DND-41 (cell line): ENCODE results near the gene SMCO3.

Experiments
- ATAC-seq: fragments of 200-7000 bp; cut with Tn5 transposase; 3 replicates; pipeline ENCODE4 v1.9.1; 2021; ENCODE audit warnings: low read depth; ENCODE audit not compliant: insufficient read depth
- DNase-seq: peaks from one replicate; pipeline ENCODE4 v3.0.0-alpha.2; 2020
- H2AFZ ChIP-seq: 2 replicates; pipeline ENCODE4 v1.6.0; 2012; ENCODE audit warnings: low read depth, low read length
- H3K27ac ChIP-seq: 2 replicates; pipeline ENCODE4 v1.5.1; 2012; ENCODE audit warnings: low read length, inconsistent platforms
- H3K27me3 ChIP-seq: fragments of 200-600 bp; sonication (generic); 2 replicates; pipeline ENCODE4 v1.6.0; 2012; ENCODE audit warnings: low read length, mild to moderate bottlenecking, inconsistent platforms; ENCODE audit not compliant: insufficient read depth, poor library complexity
- H3K36me3 ChIP-seq: 2 replicates; pipeline ENCODE4 v1.5.1; 2012; ENCODE audit warnings: low read length, inconsistent platforms; ENCODE audit not compliant: insufficient read depth
- H3K4me1 ChIP-seq: 2 replicates; pipeline ENCODE4 v1.5.1; 2012; ENCODE audit warnings: mild to moderate bottlenecking, low read length; ENCODE audit not compliant: insufficient read depth
- H3K4me2 ChIP-seq: 2 replicates; pipeline ENCODE4 v1.6.0; 2012; ENCODE audit warnings: mild to moderate bottlenecking, moderate library complexity, low read length, inconsistent platforms; ENCODE audit not compliant: insufficient read depth
- H3K4me3 ChIP-seq, 2 experiments: fragments of 200-600 bp in 1 of 2; shearing (Covaris generic) in 1 of 2; 2 replicates each; pipeline ENCODE4 v1.5.1; 2012 to 2016; ENCODE audit warnings: inconsistent platforms in 2 of 2, low read length in 2 of 2, mild to moderate bottlenecking in 2 of 2, low read depth in 1 of 2, moderate library complexity in 1 of 2
- H3K79me2 ChIP-seq: 2 replicates; pipeline ENCODE4 v1.6.0; 2012; ENCODE audit warnings: low read length, inconsistent platforms; ENCODE audit not compliant: insufficient read depth
- H3K9ac ChIP-seq: 2 replicates; pipeline ENCODE4 v1.6.0; 2012; ENCODE audit warnings: low read depth, mild to moderate bottlenecking, inconsistent platforms, low read length, moderate library complexity
- H3K9me3 ChIP-seq: 2 replicates; pipeline ENCODE4 v1.5.1; 2012; ENCODE audit warnings: low read length, moderate library complexity, mild to moderate bottlenecking, inconsistent platforms; ENCODE audit not compliant: insufficient read depth, severe bottlenecking
- H4K20me1 ChIP-seq: 2 replicates; pipeline ENCODE4 v1.6.0; 2012; ENCODE audit warnings: low read length; ENCODE audit not compliant: insufficient read depth
- EZH2 ChIP-seq: IDR thresholded peaks from 3 replicates; pipeline ENCODE4 v1.6.1; 2012; ENCODE audit warnings: borderline replicate concordance, low read depth, mild to moderate bottlenecking, moderate library complexity, low read length, inconsistent platforms; ENCODE audit not compliant: severe bottlenecking
- TF ChIP-seq, protein P1 (sequence below): IDR thresholded peaks from 2 replicates; pipeline ENCODE4 v1.5.1; 2012; ENCODE audit warnings: borderline replicate concordance, low read length, moderate library complexity, mild to moderate bottlenecking; ENCODE audit not compliant: poor library complexity, severe bottlenecking; ENCODE audit errors: extremely low read depth

The SMCO3 gene

DNA sequence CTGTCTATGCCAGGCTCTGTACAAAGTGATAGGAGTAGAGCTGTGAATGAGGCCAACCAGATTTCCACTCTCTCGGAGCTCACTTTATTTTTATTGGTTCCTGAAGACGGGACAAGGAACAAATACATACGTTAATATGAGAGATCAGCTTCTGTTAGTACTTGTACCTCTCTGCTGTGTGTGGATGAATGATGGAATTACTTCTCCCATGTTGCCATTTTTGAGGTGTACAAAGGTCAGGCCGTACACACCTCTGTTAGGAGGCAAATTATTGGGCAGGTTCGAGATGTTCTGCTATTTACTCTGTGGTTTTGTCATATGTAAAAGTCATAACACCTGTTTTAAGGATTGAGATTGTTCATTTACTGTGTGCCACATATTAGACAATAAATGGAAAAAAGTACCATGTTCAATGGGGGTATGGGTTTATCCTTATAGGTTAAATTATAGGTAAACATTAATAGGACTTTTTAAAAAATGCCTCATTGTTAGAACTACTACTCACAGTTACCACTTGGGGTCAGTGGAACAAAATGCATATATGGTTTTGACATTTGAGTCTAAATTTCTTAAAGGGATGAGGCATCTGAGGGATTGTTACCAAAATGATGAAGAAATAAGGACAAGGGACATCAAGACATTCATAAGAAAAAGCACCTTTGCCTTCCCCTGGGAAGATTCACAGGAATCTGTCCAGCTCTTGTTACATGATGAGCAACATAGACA, 37.6 kb downstream of the SMCO3 start:
- H3K9me3 ChIP-seq: no peaks in the 10 kb centered on the region

DNA sequence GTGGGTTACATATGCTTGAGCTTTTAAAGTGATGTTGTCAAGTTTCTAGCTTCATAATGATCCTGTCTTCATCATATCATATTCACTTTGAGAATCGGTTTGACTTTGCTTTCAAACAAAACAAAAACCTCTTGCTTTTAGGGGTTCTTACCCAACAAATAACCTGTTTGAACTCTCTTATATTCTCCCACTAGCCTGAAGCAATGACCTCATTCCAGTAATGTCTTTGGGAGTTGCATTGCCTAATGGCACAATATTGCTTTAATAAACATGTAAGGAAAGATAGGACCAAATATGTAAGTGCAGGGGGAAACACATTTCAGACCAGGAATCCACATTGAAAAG, 38.4 kb downstream of the SMCO3 start:
- H4K20me1 ChIP-seq: no peaks in the 10 kb centered on the region
- DNase-seq: no peak
- no peak overlapping the region for H3K27ac ChIP-seq
- H3K9me3 ChIP-seq: no peaks in the 10 kb centered on the region
- H3K4me3 ChIP-seq: no peak overlapping the region
- no peaks in the 10 kb centered on the region for H3K27me3 ChIP-seq
- H3K9ac ChIP-seq: no peak overlapping the region
- no peaks in the 10 kb centered on the region; the same call in 1 of the 2 replicates for H3K36me3 ChIP-seq
- H3K4me2 ChIP-seq: no peak overlapping the region
- ATAC-seq: no peak
- peaks cover 3% of the 10 kb centered on the region for H3K79me2 ChIP-seq
- peaks cover 12% of the 10 kb centered on the region for H3K4me1 ChIP-seq
- H2AFZ ChIP-seq: no peak overlapping the region
- TF ChIP-seq EZH2: no peak
- TF ChIP-seq, protein P1, sequence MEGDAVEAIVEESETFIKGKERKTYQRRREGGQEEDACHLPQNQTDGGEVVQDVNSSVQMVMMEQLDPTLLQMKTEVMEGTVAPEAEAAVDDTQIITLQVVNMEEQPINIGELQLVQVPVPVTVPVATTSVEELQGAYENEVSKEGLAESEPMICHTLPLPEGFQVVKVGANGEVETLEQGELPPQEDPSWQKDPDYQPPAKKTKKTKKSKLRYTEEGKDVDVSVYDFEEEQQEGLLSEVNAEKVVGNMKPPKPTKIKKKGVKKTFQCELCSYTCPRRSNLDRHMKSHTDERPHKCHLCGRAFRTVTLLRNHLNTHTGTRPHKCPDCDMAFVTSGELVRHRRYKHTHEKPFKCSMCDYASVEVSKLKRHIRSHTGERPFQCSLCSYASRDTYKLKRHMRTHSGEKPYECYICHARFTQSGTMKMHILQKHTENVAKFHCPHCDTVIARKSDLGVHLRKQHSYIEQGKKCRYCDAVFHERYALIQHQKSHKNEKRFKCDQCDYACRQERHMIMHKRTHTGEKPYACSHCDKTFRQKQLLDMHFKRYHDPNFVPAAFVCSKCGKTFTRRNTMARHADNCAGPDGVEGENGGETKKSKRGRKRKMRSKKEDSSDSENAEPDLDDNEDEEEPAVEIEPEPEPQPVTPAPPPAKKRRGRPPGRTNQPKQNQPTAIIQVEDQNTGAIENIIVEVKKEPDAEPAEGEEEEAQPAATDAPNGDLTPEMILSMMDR: no peak

More for the DNA sequence above, 37.6 kb downstream of the SMCO3 start:
- Histone ChIP-seq H4K20me1 (no peaks in the 10 kb centered on the region), H2AFZ (no peak overlapping the region), H3K4me3 (no peak overlapping the region), H3K79me2 (no peaks in the 10 kb centered on the region), H3K4me1 (peaks cover 20% of the 10 kb centered on the region), H3K27ac (no peak overlapping the region), H3K27me3 (no peaks in the 10 kb centered on the region), H3K36me3 (no peaks in the 10 kb centered on the region), H3K4me2 (no peak overlapping the region), H3K9ac (no peak overlapping the region)
- TF ChIP-seq EZH2: no peak
- TF ChIP-seq, protein P1: peak; percentile 35
- no peak for DNase-seq
- ATAC-seq: no peak

GRCh38 chr12:14774906-14775635, 38.9 kb downstream of the SMCO3 start:
- Histone ChIP-seq H3K36me3 (no peaks in the 10 kb centered on the region; the same call in 1 of the 2 replicates), H3K79me2 (peaks cover 8% of the 10 kb centered on the region), H3K27me3 (no peaks in the 10 kb centered on the region), H3K4me3 (no peak overlapping the region), H3K27ac (no peak overlapping the region), H4K20me1 (no peaks in the 10 kb centered on the region), H3K4me1 (peaks cover 10% of the 10 kb centered on the region), H3K9me3 (no peaks in the 10 kb centered on the region), H2AFZ (no peak overlapping the region), H3K4me2 (no peak overlapping the region), H3K9ac (no peak overlapping the region)
- TF ChIP-seq, protein P1: no peak
- TF ChIP-seq EZH2: no peak
- no peak for ATAC-seq
- no peak for DNase-seq
